Activated CD8-positive, alpha-beta T cell treated with anti-CD3 and anti-CD28 coated beads, Interleukin-2, amount 10 ng/mL, durations not matched to agents 7 days and 5 days (primary cell): ENCODE results near the gene PSD. TPM values are rescaled to one million over a fixed set of nuclear protein-coding genes. Genes with fewer than 3 reads are reported as not detected.
A peak's percentile ranks its signal among the peaks of the same experiment; 100 is the strongest.

Experiments
- ATAC-seq: fragments of 150-1000 bp; cut with Tn5 transposase; one replicate; pipeline ENCODE4 v1.10.0; 2021; ENCODE audit warnings: moderate library complexity
- CTCF ChIA-PET: fragments of 350-600 bp; sonication (Branson Sonifier 250); formaldehyde crosslinking; loops from one replicate; lab custom pipeline; 2021; ENCODE audit warnings: antibody characterized with exemption; lab: Charles Lee
- POLR2A ChIA-PET: fragments of 350-600 bp; sonication (Branson Sonifier 250); formaldehyde crosslinking; loops from one replicate; lab custom pipeline; 2021; ENCODE audit warnings: antibody characterized with exemption; lab: Charles Lee
- DNase-seq: peaks from one replicate; pipeline ENCODE4 v3.0.0-alpha.2; 2020
- H3K27ac Mint-ChIP-seq: one replicate; pipeline ENCODE4 v1.8.0; 2021; ENCODE audit warnings: mild to moderate bottlenecking, mixed read lengths
- H3K27me3 Mint-ChIP-seq: one replicate; pipeline ENCODE4 v1.8.0; 2021; ENCODE audit warnings: low read depth, mixed read lengths
- H3K36me3 Mint-ChIP-seq: one replicate; pipeline ENCODE4 v1.8.0; 2021; ENCODE audit warnings: low read depth, mixed read lengths
- H3K4me1 Mint-ChIP-seq: one replicate; pipeline ENCODE4 v1.8.0; 2021; ENCODE audit warnings: low read depth, mixed read lengths
- H3K4me3 Mint-ChIP-seq: one replicate; pipeline ENCODE4 v1.8.0; 2021; ENCODE audit warnings: mild to moderate bottlenecking, mixed read lengths
- H3K9me3 Mint-ChIP-seq: one replicate; pipeline ENCODE4 v1.8.0; 2022; ENCODE audit warnings: mixed read lengths; ENCODE audit not compliant: insufficient read depth
- total RNA-seq, 2 experiments: library from RNA; stranded (reverse); gene quantifications; one replicate each; pipeline ENCODE4 v1.2.3, GENCODE V29; 2021

PSD gene
- total RNA-seq, 2 experiments from 2014 or later, result 0.92 to 1.6 TPM

GRCh38 chr10:102410429-102411073, 8.0 kb downstream of the PSD start:
- H3K27ac Mint-ChIP-seq, result no peak overlapping the region
- H3K36me3 Mint-ChIP-seq, result no peaks in the 10 kb centered on the region

GRCh38 chr10:102409604-102410428, 8.8 kb downstream of the PSD start:
- H3K4me3 Mint-ChIP-seq, result peak overlapping the region; percentile 34
- DNase-seq (no peak), ATAC-seq (no peak)
- CTCF ChIA-PET, result interaction anchor here (0.8 to 3.6 kb wide), 13 partner anchors 10 to 187 kb away, joined by 3 to 24 read pairs (median 5); partner anchors contain the start of genes C10orf95, FBXL15, GBF1 and NFKB2
- H3K36me3 Mint-ChIP-seq, result no peaks in the 10 kb centered on the region
- POLR2A ChIA-PET, result interaction anchor here (0.9 to 3.8 kb wide), 4 partner anchors 10 to 23 kb away, joined by 3 to 24 read pairs (median 6); partner anchors contain the start of genes CUEDC2, FBXL15 and NFKB2
- H3K4me1 Mint-ChIP-seq, result peaks cover 32% of the 10 kb centered on the region
- no peak overlapping the region for H3K27ac Mint-ChIP-seq
- H3K27me3 Mint-ChIP-seq, result peaks cover 22% of the 10 kb centered on the region
- H3K9me3 Mint-ChIP-seq, result no peaks in the 10 kb centered on the region

More at GRCh38 chr10:102410429-102411073, 8.0 kb downstream of the PSD start:
- POLR2A ChIA-PET, result interaction anchor here (0.5 to 3.8 kb wide), 5 partner anchors 10 to 228 kb away, joined by 3 to 24 read pairs (median 4); partner anchors contain the start of genes CUEDC2, FBXL15 and NFKB2
- DNase-seq, result peak; percentile 49
- CTCF ChIA-PET, result interaction anchor here (0.6 to 3.6 kb wide), 13 partner anchors 10 to 810 kb away, joined by 3 to 24 read pairs (median 5); partner anchors contain the start of genes FBXL15, GBF1 and NFKB2
- peak overlapping the region; percentile 34 for H3K4me3 Mint-ChIP-seq
- peaks cover 32% of the 10 kb centered on the region for H3K4me1 Mint-ChIP-seq
- no peaks in the 10 kb centered on the region for H3K9me3 Mint-ChIP-seq
- no peak for ATAC-seq
- H3K27me3 Mint-ChIP-seq, result peaks cover 22% of the 10 kb centered on the region

- peaks cover 22% of the 10 kb centered on the region for H3K27me3 Mint-ChIP-seq
- H3K4me1 Mint-ChIP-seq, result peaks cover 32% of the 10 kb centered on the region
- DNase-seq (peak; percentile 62), ATAC-seq (peak; percentile 50)
- ChIA-PET CTCF (interaction anchor here (0.8 to 3.6 kb wide), 12 partner anchors 10 to 186 kb away, joined by 3 to 24 read pairs (median 6); partner anchors contain the start of genes C10orf95, FBXL15 and NFKB2), POLR2A (interaction anchor here (1.2 to 3.8 kb wide), 3 partner anchors 9 to 14 kb away, joined by 4 to 24 read pairs (median 8); partner anchors contain the start of genes FBXL15 and NFKB2)
- H3K9me3 Mint-ChIP-seq, result no peaks in the 10 kb centered on the region
- no peaks in the 10 kb centered on the region for H3K36me3 Mint-ChIP-seq
- peak overlapping the region; percentile 34 for H3K4me3 Mint-ChIP-seq
- no peak overlapping the region for H3K27ac Mint-ChIP-seq
Observed at GRCh38 chr10:102408728-102409603, 9.6 kb downstream of the PSD start.

DNA sequence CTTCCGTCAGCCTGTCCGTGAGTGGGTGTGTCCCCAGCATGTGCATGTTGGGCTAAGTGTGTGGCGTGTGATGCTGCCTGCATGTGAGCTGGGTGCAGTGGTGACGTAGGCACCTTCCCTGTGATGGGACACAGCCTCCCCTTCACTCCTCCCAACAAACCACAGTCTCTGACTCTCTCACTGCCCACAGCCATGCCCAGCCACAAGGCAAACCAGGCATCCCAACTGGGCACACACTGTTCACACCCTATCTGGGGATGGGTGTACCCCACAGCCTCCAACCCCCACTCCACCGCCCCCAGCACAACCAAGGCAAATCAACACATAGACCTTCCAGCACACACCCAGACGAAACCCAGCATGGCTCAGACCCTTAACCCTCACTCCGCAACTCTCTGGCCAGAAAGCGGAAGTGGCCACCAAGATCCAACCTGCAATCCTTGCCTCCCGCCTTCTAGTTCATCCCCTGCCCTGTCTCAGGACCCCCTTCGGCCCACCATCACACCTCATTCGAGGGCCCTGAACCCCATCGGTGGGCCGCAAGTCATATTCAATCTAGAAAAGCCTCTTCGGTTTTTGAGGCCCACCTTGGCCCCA, 10.4 kb downstream of the PSD start:
- peaks cover 22% of the 10 kb centered on the region for H3K27me3 Mint-ChIP-seq
- DNase-seq (no peak), ATAC-seq (no peak)
- no peak overlapping the region for H3K27ac Mint-ChIP-seq
- H3K4me1 Mint-ChIP-seq, result peaks cover 30% of the 10 kb centered on the region
- peak overlapping the region; percentile 29 for H3K4me3 Mint-ChIP-seq
- H3K9me3 Mint-ChIP-seq, result no peaks in the 10 kb centered on the region
- CTCF ChIA-PET, result interaction anchor here (0.9 to 1.4 kb wide), 2 partner anchors 9 to 15 kb away, joined by 3 to 4 read pairs; no protein-coding TSS in a partner anchor
- H3K36me3 Mint-ChIP-seq, result no peaks in the 10 kb centered on the region
- POLR2A ChIA-PET, result no interaction called here

DNA sequence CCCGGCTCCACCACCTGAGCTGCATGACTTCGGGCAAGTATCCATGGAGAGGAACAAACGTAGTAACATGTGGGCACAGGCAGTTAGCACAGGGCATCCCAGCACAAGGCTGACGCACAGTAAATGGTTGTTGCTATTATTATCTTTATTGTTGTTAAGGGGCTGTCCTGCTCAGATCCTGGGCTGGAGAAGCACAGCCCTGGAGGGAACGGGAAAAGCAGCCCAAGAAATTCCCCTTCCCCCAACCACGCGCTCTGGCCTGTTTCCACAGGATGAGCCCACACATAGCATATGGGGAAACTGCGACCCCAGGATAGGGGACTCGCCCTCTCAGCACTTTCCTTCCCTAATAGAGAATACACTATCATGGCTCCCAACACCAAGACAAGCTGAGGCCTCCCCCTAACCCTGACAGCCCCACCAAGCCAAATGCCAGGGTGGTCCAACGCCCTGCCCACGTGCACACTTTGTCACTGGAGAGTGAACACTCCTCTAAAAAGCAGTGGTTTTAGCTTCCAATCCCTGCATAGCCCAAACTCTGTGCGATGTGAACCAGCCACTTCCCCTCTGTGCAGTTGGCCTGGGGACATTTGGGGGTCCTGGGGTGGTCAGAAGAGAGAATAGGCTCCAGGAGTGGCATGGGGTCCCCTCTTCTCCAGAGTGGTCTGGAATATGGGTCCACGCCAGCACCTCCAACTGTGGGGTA, 11.0 kb downstream of the PSD start:
- H3K27ac Mint-ChIP-seq, result no peak overlapping the region
- H3K36me3 Mint-ChIP-seq, result no peaks in the 10 kb centered on the region
- H3K4me3 Mint-ChIP-seq, result no peak overlapping the region
- peaks cover 22% of the 10 kb centered on the region for H3K27me3 Mint-ChIP-seq
- DNase-seq (no peak), ATAC-seq (no peak)
- ChIA-PET CTCF (interaction anchor here (0.9 to 1.4 kb wide), 2 partner anchors 8 to 14 kb away, joined by 3 to 4 read pairs; no protein-coding TSS in a partner anchor), POLR2A (interaction anchor here (0.8 kb wide), 1 partner anchor 12 kb away, joined by 5 read pairs; the partner anchor contains the start of gene NFKB2)
- peaks cover 23% of the 10 kb centered on the region for H3K4me1 Mint-ChIP-seq
- no peaks in the 10 kb centered on the region for H3K9me3 Mint-ChIP-seq

DNA sequence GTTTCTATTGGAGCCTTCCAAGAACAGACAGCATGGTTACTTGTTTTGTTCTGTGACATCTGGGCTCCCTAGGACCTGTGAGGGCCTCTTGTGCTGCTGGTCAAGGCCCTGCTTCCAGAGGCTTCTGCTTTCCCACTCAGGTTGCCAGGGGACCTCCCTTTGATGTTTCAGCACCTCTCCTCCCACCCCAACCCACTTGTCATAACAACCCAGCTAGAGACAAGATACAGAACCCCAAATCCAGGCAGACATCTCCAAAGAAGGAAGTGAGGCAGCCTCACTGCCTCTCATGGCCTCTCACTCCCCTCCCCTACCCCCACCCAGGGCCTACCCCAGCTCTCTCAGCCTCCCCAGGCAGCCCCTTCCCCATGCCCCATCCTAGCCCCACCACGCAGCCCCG, 11.8 kb downstream of the PSD start:
- CTCF ChIA-PET, result interaction anchor here (1.4 kb wide), 1 partner anchor 13 kb away, joined by 3 read pairs; no protein-coding TSS in a partner anchor
- H3K9me3 Mint-ChIP-seq, result no peaks in the 10 kb centered on the region
- peaks cover 21% of the 10 kb centered on the region for H3K4me1 Mint-ChIP-seq
- peaks cover 22% of the 10 kb centered on the region for H3K27me3 Mint-ChIP-seq
- peaks cover 2% of the 10 kb centered on the region for H3K36me3 Mint-ChIP-seq
- DNase-seq, result no peak
- ATAC-seq, result no peak
- H3K27ac Mint-ChIP-seq, result no peak overlapping the region
- H3K4me3 Mint-ChIP-seq, result no peak overlapping the region
- POLR2A ChIA-PET, result interaction anchor here (0.8 kb wide), 1 partner anchor 11 kb away, joined by 5 read pairs; the partner anchor contains the start of gene NFKB2

GRCh38 chr10:102405632-102406031, 13.0 kb downstream of the PSD start:
- no peak overlapping the region for H3K4me3 Mint-ChIP-seq
- ATAC-seq (no peak), DNase-seq (no peak)

DNA sequence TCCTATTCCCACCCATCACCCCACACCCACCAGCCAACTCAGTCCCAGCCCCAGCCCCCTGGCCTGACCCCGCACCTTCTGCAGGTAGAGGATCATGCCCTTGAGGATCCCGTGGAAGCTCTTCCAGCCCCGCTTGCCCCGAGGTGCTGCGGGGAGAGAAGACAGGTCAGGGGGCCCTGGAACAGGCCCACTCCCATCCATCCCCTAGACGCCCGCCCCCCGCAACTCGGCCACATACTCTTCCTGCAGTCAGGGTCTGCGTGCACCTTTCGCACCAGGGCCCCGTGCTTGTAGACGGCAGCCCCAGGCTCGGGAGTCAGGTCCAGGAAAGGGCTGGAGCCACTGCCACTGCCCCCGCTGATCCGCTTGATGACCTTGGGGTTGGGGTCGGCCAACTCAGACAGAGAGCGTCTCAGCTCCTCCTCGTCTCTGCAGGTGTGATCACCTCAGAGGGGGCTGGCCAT, 13.4 kb downstream of the PSD start:
- ATAC-seq (no peak), DNase-seq (no peak)
- Mint-ChIP-seq H3K36me3 (peaks cover 8% of the 10 kb centered on the region), H3K9me3 (no peaks in the 10 kb centered on the region), H3K4me1 (peaks cover 19% of the 10 kb centered on the region), H3K27me3 (peaks cover 14% of the 10 kb centered on the region), H3K27ac (no peak overlapping the region), H3K4me3 (no peak overlapping the region)
- ChIA-PET CTCF (interaction anchor here (1.2 to 3.9 kb wide), 3 partner anchors 11 to 175 kb away, joined by 3 to 30 read pairs (median 5); no protein-coding TSS in a partner anchor), POLR2A (interaction anchor here (2.3 kb wide), 1 partner anchor 10 kb away, joined by 14 read pairs; the partner anchor contains the start of gene NFKB2)

More at GRCh38 chr10:102405632-102406031, 13.0 kb downstream of the PSD start:
- H3K9me3 Mint-ChIP-seq, result no peaks in the 10 kb centered on the region
- H3K27me3 Mint-ChIP-seq, result peaks cover 14% of the 10 kb centered on the region
- CTCF ChIA-PET, result interaction anchor here (0.5 to 3.9 kb wide), 4 partner anchors 8 to 567 kb away, joined by 3 to 30 read pairs (median 3); no protein-coding TSS in a partner anchor
- POLR2A ChIA-PET, result interaction anchor here (2.3 kb wide), 1 partner anchor 10 kb away, joined by 14 read pairs; the partner anchor contains the start of gene NFKB2
- H3K27ac Mint-ChIP-seq, result no peak overlapping the region
- peaks cover 3% of the 10 kb centered on the region for H3K36me3 Mint-ChIP-seq
- H3K4me1 Mint-ChIP-seq, result peaks cover 15% of the 10 kb centered on the region

- Mint-ChIP-seq H3K4me1 (peaks cover 19% of the 10 kb centered on the region), H3K27ac (no peak overlapping the region), H3K27me3 (peaks cover 8% of the 10 kb centered on the region), H3K4me3 (no peak overlapping the region), H3K9me3 (no peaks in the 10 kb centered on the region), H3K36me3 (peaks cover 14% of the 10 kb centered on the region)
- ATAC-seq (no peak), DNase-seq (no peak)
- POLR2A ChIA-PET, result interaction anchor here (1.3 to 2.3 kb wide), 2 partner anchors 9 kb away, joined by 4 to 14 read pairs; partner anchors contain the start of gene NFKB2
- CTCF ChIA-PET, result interaction anchor here (1.2 to 3.9 kb wide), 6 partner anchors 8 to 174 kb away, joined by 3 to 30 read pairs (median 6); partner anchors contain the start of gene NFKB2
Observed at GRCh38 chr10:102404361-102405107, 14.1 kb downstream of the PSD start.
